Mesangial cell (primary cell): ENCODE results near the gene C1orf174. TPM values are rescaled to one million over a fixed set of nuclear protein-coding genes. Genes with fewer than 3 reads are reported as not detected.

ENCODE experiments used
- total RNA-seq: library from RNA; depleted of rRNA; stranded (reverse); fragments of >200 nt; gene quantifications from 2 replicates; pipeline ENCODE4 v1.2.3, GENCODE V29; 2015

The C1orf174 gene
- 12.3 and 36.2 TPM in 2 replicates for total RNA-seq

DNA sequence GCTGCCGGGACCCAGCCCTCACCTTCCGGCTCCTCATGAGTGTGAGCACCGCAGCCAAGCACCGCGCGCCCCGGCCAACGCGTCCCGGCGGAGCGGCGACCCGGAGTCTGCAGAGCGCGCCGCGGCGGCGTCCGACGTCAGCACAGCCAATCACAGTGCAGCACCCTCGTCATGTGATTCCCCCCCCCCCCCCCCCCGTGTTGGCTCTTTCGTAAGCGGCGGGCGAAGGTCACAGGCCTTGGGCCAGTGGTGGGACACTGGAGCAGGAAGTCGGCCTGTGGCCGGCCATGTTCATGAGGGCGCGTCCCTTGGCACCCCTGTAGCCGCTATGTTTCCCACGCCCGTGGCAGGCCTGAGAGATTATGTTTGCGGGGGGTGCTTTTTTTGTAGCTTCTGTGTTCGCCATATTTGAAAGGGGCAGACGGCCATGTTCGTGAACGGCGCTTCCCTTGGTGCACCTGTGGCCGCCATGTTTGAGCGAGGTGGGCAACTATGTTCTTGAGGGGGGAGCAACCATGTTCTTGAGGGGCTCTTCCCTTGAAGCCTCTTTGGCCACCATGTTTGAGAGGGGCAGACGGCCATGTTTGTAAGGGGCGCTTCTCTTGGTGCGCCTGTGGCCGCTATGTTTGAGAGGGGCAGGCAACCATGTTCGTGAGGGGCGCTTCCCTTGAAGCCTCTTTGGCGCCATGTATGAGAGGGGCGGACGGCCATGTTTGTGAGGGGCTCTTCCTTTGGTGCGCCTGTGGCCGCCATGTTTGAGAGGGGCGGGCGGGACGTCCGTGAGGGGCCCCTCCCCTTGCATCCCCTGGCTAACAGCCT is at the start of gene C1orf174:
TSS of gene C1orf174 (minus strand) at position 123 of the 819 bp plus-strand sequence. CDS start at position 37, 86 bp downstream.

DNA sequence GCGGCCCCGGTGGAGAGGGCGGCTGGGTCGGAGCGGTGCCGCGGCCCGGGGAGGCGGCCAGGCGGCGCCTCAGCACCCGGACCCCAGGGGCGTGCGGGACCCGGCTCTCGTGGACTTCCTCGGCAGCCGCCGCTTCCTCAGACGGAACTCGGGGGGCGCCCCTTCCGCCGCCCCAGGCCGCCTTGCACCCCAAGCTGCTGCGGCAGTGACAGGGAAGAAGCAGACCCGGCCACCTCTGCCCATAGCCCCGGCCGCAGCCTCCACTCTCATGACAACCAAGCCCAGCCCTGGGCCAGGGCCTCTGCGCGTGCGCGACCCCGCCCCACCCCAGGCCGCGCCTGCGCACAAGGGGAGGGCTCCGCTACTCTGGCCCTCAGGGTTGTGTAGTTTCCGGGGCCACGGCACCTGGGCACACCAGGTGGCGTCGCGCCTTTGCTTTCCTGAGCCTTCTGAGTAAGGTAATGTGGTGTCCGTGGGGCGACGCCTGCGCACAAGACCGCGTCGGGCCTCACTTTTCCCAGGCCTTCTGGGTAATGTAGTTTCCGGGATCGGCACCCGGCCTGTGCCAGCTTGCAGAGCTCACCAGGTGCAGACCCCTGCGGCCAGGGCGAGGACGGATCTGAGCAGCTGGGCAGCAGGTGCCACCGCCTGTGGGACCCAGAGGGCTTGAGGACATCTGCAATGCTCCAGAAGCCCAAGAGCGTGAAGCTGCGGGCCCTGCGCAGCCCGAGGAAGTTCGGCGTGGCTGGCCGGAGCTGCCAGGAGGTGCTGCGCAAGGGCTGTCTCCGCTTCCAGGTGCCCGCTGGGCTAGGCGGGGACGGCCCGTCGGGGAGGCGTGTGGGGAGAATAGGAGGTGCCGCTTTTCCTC is 42.9 kb downstream of the C1orf174 start, which contains the start of the genes CEP104 and DFFB:
TSS of gene CEP104 (minus strand) at position 289 of the 868 bp plus-strand sequence. CDS start 4,804 bp downstream, outside the sequence.
TSS of gene DFFB (plus strand) at position 554 of the 868 bp plus-strand sequence. CDS start at position 682, 128 bp downstream.

Other genes starting within 250 kb of the C1orf174 start
- not detected in 2 replicates for gene TP73, start 247.8 kb downstream of the C1orf174 start, total RNA-seq
- not detected in 2 replicates for gene CCDC27, start 147.8 kb downstream of the C1orf174 start, total RNA-seq
- 6.4 and 19.6 TPM in 2 replicates for gene SMIM1, start 127.5 kb downstream of the C1orf174 start, total RNA-seq
- 29.9 and 32.6 TPM in 2 replicates for gene LRRC47, start 103.8 kb downstream of the C1orf174 start, total RNA-seq
- 32.1 and 65.3 TPM in 2 replicates for gene CEP104, start 43.1 kb downstream of the C1orf174 start, total RNA-seq
- gene DFFB, start 42.8 kb downstream of the C1orf174 start, total RNA-seq = 5.2 and 8.3 TPM in 2 replicates